ENCODE results near the gene RBM8A.

DNA sequence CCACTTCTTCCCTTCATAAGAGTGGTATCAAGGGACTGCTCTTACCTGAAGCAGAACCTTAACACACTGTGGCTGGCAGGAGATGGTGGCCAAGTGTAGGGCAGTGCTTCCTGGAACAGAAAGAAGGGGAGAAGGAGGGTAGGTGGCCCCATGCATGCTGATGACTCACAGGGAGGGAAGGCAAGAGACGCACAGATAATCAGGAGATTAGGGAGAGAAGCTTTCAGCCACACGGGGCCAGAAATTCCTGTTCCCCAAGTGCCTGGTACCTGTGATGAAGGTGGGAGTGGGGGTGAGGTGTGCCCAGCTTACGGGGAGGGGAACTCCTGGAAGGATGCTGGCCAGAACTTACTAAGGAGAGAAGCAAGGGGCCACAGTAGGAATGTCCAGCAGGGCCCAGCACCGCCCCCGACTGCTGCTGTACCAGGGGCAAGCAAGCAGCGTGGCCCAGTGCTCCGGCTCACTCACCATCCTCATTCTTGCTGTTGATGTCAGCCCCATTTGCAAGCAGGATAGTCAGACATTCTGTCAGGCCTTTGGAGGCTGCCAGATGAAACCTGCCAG, 49.3 kb downstream of the RBM8A start:
- TF ChIP-seq, protein P1, sequence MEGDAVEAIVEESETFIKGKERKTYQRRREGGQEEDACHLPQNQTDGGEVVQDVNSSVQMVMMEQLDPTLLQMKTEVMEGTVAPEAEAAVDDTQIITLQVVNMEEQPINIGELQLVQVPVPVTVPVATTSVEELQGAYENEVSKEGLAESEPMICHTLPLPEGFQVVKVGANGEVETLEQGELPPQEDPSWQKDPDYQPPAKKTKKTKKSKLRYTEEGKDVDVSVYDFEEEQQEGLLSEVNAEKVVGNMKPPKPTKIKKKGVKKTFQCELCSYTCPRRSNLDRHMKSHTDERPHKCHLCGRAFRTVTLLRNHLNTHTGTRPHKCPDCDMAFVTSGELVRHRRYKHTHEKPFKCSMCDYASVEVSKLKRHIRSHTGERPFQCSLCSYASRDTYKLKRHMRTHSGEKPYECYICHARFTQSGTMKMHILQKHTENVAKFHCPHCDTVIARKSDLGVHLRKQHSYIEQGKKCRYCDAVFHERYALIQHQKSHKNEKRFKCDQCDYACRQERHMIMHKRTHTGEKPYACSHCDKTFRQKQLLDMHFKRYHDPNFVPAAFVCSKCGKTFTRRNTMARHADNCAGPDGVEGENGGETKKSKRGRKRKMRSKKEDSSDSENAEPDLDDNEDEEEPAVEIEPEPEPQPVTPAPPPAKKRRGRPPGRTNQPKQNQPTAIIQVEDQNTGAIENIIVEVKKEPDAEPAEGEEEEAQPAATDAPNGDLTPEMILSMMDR (IDR thresholded peaks at IDR 0.05), result no peak
- no peak for TF ChIP-seq POLR2A (IDR thresholded peaks at IDR 0.05)

Data from Peyer's patch (tissue), 4 donors.